ENCODE measurements around the gene DAP. TPM values are rescaled to one million over a fixed set of nuclear protein-coding genes. Genes with fewer than 3 reads are reported as not detected.
"Not testable (repeated sequence)": the region's sequence is repeated elsewhere in the genome, so short reads cannot be mapped to it uniquely, and the experiment has no call there.

DAP gene
- total RNA-seq, 1 experiment from 2014 or later = 138 TPM

- intact Hi-C loops (cut with micrococcal nuclease; ENCODE audit: unreplicated experiment) = no loop called here
- BruUV-seq (replicated peaks) = no TSS peak
- no peaks in the 10 kb centered on the region for H3K36me3 Mint-ChIP-seq (ENCODE audit: insufficient read depth, unreplicated experiment)
Observed at GRCh38 chr5:10633271-10634049, 127.6 kb downstream of the DAP start.

DNA sequence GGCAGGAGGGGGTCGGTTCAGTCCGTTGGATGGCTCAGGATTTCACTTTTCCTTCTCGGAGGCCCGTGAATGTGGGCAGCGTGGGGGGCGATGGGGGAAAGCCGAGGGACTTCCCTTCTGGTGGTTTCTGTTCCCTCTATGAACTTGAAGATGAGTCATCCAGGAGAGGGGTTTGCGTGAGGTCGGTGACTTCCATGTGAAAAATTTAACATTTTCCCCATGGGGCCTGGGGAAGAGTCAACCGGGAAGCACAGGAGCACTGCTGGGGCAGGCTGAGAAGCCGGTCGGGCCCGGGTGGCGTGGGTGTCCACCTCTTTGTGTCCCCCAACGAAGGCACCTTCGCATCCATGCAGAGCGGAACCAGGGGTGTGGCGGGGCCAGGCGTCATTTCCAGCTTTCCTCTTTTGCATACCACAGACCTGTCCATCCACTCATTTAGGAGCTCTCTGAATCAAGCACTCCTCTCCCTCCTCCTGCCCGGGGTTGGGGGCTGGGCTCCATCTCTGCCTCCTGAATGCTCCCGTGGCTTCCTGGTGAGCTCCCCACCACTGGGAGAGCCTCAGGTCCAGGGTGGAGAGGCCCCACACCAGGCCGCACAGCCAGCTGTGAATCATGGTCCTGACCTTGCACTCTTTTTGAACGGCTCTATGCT, 128.8 kb downstream of the DAP start:
- no TSS peak for BruUV-seq (replicated peaks)
- H3K27ac Mint-ChIP-seq (ENCODE audit: unreplicated experiment) = no peak overlapping the region
- no peaks in the 10 kb centered on the region for H3K36me3 Mint-ChIP-seq (ENCODE audit: insufficient read depth, unreplicated experiment)
- CTCF ChIA-PET = no interaction called here
- no peaks in the 10 kb centered on the region for H3K9me3 Mint-ChIP-seq (ENCODE audit: low read depth, unreplicated experiment)
- no peak overlapping the region for H3K4me3 Mint-ChIP-seq (ENCODE audit: low read depth, unreplicated experiment)
- H3K4me1 Mint-ChIP-seq (ENCODE audit: low read depth, unreplicated experiment) = peaks cover 7% of the 10 kb centered on the region
- intact Hi-C loops (cut with micrococcal nuclease; ENCODE audit: unreplicated experiment) = no loop called here
- DNase-seq = no peak
- no peak for TF ChIP-seq CTCF (IDR thresholded peaks at IDR 0.05; ENCODE audit: unreplicated experiment)
- H3K27me3 Mint-ChIP-seq (ENCODE audit: unreplicated experiment) = peaks cover 20% of the 10 kb centered on the region

More at GRCh38 chr5:10633271-10634049, 127.6 kb downstream of the DAP start:
- Mint-ChIP-seq H3K27me3 (ENCODE audit: unreplicated experiment) (peaks cover 18% of the 10 kb centered on the region), H3K27ac (ENCODE audit: unreplicated experiment) (no peak overlapping the region), H3K4me3 (ENCODE audit: low read depth, unreplicated experiment) (no peak overlapping the region), H3K4me1 (ENCODE audit: low read depth, unreplicated experiment) (no peaks in the 10 kb centered on the region), H3K9me3 (ENCODE audit: low read depth, unreplicated experiment) (peaks cover under 1% of the 10 kb centered on the region)
- no peak for TF ChIP-seq CTCF (IDR thresholded peaks at IDR 0.05; ENCODE audit: unreplicated experiment)
- DNase-seq = no peak
- CTCF ChIA-PET = no interaction called here

- intact Hi-C loops (cut with micrococcal nuclease; ENCODE audit: unreplicated experiment) = no loop called here
- no TSS peak for BruUV-seq (replicated peaks)
Observed at GRCh38 chr5:10631316-10631996, 129.6 kb downstream of the DAP start.

DNA sequence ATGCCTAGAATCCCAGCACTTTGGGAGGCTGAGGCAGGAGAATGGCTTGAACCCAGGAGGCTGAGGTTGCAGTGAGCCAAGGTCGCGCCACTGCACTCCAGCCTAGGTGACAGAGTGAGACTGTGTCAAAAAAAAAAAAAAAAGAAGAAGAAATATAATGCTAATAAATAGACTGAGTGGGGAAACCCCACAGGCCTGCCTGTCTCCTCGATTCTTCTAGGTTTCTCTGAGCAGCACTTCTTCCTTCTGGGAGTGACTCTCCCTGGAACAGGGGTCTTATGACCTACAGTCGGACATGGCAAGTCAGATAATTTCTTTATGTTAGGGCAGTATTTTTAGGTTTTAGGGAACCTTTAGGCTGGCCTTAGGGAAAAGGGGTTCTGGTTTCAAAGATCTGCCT, 130.3 kb downstream of the DAP start:
- H3K36me3 Mint-ChIP-seq (ENCODE audit: insufficient read depth, unreplicated experiment); intact Hi-C loops (cut with micrococcal nuclease; ENCODE audit: unreplicated experiment); H3K27ac Mint-ChIP-seq (ENCODE audit: unreplicated experiment); H3K9me3 Mint-ChIP-seq (ENCODE audit: low read depth, unreplicated experiment); DNase-seq; CTCF ChIA-PET; H3K4me3 Mint-ChIP-seq (ENCODE audit: low read depth, unreplicated experiment); BruUV-seq (replicated peaks): not testable (repeated sequence)
- peaks cover 11% of the 10 kb centered on the region for H3K4me1 Mint-ChIP-seq (ENCODE audit: low read depth, unreplicated experiment)
- H3K27me3 Mint-ChIP-seq (ENCODE audit: unreplicated experiment) = peaks cover 20% of the 10 kb centered on the region

More at GRCh38 chr5:10631316-10631996, 129.6 kb downstream of the DAP start:
- Mint-ChIP-seq H3K27me3 (ENCODE audit: unreplicated experiment) (peaks cover 20% of the 10 kb centered on the region), H3K4me3 (ENCODE audit: low read depth, unreplicated experiment) (no peak overlapping the region), H3K9me3 (ENCODE audit: low read depth, unreplicated experiment) (no peaks in the 10 kb centered on the region), H3K36me3 (ENCODE audit: insufficient read depth, unreplicated experiment) (no peaks in the 10 kb centered on the region), H3K4me1 (ENCODE audit: low read depth, unreplicated experiment) (peaks cover 11% of the 10 kb centered on the region), H3K27ac (ENCODE audit: unreplicated experiment) (no peak overlapping the region)
- no peak for DNase-seq
- CTCF ChIA-PET = no interaction called here
- TF ChIP-seq CTCF (IDR thresholded peaks at IDR 0.05; ENCODE audit: unreplicated experiment) = no peak

Data from Calu3 (cell line).